Activated naive CD4-positive, alpha-beta T cell treated with Interleukin-2 at 50 U/mL for 16 hours (primary cell): ENCODE data around the gene PEX11B.

Source experiments
- DNase-seq: peaks from one replicate; pipeline ENCODE4 v3.0.0-alpha.2; 2020

PEX11B gene

DNA sequence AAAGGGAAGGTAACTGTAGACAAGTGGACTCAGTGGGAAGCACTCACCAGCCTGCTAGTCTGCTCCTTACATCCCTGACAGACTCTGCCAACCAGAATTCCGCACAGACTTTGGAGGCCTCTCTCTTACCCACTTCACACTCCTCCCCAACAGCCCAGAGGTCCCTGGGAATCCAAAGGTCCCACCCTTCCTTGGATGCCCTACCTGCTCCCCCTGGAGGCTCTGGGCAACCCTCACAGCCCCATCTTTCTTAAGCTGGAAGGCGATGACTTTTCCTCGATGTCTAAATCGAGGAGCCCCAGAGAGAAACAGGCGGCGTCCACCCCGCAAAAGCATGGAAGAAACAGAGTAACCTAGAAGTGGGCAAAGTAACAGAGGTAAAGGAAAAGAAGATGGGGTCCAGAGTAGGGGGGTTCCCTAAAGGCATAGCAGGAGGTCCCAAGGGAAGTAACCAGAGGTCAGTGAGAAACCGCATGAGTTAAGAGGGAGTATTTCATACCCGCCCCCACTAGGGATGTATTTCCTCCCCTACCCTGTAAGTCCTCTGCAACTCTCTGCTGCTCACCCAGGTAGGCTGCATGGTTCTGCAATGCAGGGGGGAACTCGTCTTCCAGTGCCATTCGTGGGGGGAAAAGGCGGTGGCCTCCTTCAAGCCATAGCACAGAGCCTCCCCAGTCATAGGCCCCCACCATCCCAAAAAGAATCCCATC, 17.1 kb downstream of the PEX11B start:
- no peak for DNase-seq

DNA sequence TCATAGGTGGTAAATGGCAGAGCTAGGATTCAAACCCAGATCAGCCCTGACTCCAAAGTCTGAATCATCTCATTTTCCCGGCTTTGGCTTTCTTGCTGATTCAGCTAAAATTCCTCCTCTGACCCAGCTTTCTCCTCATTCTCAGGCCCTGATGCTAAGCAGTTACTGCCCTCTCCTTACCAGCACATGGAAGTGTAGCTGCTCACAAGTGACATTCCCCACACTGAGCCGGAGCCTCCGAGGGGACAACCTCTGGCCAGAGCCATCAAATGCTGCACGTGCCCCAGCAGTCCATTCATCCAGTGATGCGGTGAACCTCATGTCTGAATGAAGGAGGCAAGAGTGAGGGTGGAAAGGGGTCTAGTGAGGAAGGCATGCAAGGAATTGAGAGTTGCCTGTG, 19.8 kb downstream of the PEX11B start:
- no peak for DNase-seq

DNA sequence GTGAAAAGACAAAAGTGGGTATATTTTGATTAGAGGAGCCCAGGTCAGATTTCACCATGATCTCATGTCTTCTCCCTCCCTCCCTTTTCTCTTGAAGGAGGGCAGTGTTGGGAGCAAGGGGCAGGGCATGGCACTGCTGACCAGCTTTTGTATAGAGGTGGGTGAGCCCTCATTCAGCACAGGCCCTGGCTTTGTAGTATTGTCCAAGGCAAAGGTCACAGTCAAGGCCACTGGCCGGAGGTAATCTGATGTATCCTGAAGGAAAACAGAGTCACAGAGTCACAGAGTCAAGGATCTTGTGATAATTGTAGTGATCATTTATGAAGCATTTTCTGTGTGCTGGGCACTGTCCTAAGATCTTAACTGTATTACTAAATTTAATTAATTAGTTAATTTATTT, 20.5 kb downstream of the PEX11B start:
- DNase-seq: no peak

DNA sequence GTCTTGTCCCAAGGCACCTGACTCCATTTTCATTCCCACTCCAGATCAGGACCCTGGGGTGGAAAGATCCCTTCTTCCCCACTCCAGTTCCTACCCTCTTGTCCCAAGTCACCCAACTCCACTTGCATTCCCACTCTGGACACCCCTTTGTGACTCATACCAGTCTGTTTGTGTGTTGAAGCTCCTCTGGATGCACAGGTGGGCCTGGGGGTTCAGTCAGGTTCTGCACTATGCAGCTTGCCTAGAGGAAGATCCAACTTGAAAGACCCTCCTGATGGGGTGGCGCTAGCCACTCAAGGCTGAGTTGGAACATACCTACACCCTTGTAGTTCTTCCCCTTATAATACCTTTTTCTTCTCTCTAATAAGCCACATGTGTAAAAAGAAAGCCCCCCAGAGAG, 23.0 kb downstream of the PEX11B start:
- DNase-seq: no peak

DNA sequence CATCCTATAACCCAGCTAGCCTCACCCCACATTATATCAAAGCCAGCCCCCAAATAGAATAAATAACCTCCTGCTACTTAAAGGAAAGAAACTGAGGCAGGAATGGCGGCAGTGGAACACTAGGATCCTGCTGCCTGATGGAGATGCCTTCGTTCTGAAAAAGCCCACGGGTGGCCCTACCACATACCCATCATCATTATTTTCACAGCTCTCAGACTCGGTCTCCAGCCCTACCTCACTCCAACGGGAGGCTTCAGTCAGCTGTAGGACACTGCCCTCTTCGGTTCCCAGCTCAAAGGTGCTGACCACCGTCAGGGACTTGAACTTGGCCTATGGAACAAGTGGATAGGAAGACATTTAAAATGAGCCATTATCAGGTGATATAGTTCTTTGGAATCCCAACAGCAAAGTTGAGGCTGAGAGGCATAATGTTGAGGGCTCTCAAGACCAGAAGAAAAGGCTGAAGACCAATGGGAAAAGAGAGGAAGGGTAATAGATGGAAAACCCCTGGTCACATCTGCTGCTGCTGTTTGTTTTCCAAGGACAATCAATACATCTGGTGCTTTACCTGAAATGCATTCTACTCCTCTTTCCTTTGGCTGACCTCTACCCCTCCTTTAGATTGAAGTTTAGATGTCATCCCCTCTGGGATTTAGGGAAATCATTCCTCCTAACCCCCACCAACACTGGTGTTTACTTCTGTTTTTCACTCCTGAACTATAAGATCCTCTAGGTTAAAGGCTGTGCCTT, 25.0 kb downstream of the PEX11B start:
- DNase-seq: no peak

DNA sequence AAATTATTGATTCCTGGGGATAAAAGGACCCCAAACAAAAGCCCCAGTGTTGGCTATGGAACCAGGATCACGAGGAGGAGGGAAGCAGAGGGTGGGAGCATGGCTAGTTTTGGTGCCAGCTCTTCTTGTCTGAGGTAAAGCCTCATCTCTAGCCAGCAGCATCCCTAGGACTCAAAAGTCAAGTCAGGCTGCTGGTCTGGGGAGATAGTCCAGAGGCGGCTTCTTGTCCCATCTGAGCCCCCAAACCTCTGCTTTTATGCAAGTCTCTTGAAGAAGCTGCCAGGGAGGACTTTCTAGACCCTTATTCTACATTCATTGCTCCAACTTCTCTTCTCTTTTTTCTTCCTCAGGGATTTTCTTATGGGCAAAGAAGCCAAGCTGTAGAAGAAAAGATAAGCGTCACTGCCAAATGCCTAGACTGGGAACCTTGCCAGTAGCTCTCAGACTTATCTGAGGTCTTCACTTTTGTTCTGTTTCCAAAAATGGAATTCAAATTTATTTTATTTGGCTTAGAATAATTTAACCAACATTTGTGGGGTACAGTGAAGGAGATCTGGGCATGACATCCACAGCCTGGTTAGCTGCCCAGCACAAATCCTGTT, 25.9 kb downstream of the PEX11B start:
- DNase-seq: no peak

DNA sequence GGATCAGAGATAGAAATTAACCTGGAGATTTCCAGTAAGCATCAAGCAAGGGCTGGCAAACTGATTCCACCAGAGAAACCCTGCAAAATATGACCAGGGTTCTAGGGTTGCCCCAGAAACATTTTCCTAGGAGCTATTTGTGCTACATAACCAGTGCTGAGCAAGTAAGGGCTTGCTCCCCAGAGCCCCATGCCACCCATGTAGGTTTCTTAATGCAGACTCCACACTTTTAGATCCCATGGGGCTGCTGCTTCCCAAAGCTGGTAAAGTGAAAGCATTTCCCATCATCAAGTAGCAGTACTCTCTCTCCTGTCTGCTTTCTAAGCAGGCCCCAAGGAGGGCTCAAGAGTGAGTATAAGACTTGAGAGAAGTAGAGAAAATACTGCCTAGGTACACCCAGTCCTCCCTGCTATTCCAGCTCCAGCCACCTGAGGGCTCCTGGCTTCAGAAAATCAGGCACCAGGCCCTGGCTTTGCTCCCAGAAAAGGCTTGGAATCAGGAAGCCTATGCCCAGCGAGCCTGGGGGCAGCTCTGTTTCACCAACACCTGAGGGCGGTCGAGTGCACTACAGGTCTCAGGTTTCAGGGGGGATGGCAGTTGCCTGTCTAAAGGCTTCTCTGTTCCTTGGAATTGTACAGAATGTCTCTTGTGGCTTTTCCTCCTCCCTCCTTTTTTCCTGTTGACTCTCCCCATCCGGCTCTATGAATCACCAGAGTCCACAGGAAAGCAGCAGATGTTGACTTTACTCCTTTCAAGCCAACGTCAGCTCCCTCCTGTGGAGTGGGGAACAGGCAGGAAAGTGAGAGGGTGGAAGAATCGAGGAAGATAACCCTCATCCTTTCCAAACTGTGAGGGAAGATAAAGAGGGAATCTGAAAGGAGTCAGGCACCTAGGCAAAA, 26.7 kb downstream of the PEX11B start:
- DNase-seq: peak; percentile 57

DNA sequence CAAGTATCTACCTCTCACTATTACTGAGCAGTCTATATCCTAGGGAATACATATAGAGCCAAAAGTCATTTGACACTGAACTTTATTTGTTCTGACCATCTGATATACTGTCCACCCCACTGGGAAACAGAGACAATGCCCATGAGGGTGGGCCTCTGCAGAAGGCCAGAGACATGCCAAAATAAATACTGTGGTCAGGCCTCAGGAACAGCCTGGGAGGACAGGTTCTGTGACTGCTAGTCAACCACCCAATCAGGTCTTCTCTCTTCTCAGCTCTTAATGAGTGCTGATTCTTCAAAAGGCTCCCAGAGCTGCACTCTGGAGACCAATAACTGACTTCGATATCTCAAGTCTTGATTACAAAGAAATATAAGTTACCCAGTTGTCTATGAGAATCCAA, 27.4 kb downstream of the PEX11B start:
- DNase-seq: no peak

DNA sequence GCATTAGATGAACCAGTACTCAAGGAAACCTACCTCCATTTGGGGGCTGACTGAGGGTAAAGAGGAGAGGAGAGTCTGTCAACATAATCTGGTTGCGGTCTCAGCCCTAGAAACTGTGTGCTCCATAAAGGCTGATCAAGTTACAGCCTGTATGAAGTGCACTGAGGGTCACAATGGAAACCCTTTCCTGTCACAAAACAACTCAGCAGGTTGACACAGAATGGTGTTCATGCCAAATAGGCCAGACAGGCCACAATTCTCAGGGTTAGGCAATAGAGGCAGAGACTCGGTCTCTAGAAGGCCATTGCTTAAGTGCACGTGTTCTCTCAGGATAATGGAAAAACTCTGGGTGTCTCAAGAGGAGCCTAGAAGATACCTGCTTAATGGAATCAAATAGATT, 28.8 kb downstream of the PEX11B start:
- no peak for DNase-seq

DNA sequence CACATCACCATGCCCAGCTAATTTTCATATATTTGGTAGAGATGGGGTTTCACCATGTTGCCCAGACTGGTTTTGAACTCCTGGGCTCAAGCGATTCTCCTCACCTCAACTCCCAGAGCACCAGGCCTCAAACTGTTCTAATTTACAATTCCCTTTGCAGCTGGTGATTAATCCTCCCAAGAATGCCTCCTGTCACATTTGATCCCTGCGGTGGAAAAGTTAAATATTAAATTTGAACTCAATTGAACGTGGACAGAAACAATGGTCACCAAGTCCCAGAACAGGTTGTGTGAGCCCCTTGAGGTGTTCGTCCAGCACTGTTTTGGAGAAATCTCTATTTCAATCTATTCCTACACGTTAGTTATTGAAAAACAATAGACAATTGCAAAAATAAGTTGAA, 30.9 kb downstream of the PEX11B start:
- no peak for DNase-seq

DNA sequence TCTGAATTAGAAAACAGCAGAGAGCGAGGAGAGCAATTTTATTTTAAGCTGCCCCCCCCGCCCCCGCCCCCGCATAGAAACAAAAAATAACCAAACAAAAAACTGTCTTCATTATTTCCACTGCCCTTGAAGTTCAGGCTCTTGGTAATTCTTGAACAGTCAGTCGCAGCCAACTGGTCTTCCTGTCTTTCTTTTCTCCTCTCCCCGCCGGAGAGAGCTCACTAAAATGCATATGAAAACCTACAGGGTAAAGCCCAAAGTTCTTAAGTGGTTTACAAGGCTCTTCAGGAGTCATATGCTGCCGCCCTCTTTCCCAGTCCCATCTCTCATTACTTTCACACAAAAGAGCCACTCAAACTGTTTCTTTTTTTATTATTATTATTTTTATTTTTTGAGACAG, 31.7 kb downstream of the PEX11B start:
- DNase-seq: no peak

DNA sequence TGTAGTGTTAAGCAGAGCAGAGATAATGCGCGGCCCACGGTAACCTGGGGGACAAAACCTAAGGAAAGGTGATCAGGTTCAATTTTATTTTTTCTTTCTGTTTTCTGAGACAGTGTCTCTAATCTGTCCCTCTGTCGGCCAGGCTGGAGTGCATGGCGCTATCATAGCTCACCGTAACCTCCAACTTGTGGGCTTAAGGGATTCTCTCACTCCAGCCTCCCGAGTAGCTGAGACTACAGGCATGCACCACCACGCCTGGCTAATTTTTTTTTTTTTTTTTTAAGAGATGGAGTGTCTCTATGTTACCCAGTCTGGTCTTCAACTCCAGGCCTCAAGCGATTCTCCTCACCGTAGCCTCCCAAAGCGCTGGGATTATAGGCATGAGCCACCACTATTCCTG, 32.1 kb downstream of the PEX11B start:
- DNase-seq: no peak

DNA sequence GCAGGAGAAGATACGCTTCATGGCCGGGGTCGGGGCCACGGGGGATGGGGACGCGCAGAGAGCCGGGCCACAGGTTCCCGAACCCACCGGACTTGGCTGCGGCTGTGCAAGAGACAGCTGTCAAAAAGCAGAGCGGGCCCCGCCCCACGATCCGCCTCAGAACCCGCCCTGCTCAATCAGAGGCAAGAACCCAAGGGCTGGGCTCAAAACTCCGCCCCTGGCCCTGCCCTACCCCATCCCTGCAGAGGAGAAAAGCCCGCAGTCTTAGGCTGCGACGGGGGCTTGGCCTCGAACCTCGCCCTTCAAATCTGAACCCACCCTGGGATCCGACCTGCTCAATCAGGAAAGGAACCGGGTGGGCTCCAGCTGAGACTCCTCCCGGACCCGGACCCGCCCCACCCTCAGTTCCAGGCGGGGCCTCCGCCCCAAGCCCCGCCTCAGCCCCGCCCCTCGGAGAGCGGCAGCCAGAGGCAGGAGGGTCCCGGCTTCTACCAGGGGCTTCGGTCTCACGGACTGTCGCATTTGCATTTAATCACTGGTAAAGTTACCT, 32.7 kb downstream of the PEX11B start, which contains the start of gene ANKRD35:
TSS of gene ANKRD35 (minus strand) at position 129 of the 550 bp plus-strand sequence. CDS start at position 21, 108 bp downstream.
- DNase-seq: peak; percentile 92

DNA sequence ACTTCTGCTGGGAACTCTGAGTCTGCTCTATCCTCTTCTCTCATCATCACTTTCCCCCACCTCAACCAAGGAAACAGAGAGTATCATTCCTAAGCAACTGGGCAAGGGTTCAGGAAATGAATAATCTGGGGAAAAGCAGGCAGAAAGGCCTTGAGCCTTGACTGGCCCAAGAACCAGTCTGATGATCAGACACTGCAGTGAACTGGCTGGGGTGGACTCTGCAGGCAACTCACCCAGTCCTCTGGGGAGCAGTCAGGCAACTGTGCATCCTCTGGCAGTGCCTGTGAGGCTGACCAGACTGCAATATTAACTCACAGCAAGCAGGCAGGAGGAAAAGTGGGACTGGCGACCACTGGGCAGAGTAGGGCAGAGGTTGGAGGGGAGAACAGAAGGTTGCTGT, 33.8 kb downstream of the PEX11B start:
- no peak for DNase-seq

DNA sequence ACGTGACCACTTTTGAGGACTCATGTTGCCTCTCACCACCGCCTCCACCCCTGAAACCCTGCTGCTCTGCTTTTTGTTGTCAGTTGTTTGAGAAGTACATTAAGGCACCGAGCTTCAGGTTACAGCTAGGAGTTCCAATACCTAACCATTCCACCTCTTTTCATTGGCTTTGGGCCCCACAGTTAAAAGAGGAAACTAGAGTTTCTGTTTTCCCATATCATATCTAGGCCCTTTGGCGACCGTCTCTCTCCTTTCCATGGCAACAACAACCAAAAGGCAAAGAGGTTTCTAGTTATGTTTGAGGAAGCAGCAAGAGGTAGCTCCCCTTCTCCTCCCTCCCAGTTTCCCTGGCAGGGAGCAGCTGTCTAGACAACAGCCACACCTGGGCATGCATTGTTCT, 38.7 kb downstream of the PEX11B start:
- no peak for DNase-seq

DNA sequence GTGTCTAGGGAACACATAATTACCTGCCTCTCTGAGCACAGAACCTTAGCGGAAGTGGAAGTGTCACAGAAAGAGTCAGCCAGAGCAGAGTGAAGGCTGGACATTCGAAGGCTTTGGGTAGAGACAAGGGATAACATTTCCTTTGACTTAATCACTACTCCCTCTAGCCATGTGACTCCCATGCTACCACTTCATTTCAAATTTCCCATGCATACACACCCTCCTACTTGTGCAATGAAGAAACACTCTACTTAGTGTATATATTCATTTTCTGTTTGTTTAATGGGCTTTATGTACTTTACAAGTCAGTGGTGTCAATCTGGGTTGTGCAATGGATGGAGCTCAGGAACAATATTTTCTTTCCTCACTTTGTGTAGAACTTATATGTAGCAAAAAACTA, 39.8 kb downstream of the PEX11B start:
- DNase-seq: no peak

DNA sequence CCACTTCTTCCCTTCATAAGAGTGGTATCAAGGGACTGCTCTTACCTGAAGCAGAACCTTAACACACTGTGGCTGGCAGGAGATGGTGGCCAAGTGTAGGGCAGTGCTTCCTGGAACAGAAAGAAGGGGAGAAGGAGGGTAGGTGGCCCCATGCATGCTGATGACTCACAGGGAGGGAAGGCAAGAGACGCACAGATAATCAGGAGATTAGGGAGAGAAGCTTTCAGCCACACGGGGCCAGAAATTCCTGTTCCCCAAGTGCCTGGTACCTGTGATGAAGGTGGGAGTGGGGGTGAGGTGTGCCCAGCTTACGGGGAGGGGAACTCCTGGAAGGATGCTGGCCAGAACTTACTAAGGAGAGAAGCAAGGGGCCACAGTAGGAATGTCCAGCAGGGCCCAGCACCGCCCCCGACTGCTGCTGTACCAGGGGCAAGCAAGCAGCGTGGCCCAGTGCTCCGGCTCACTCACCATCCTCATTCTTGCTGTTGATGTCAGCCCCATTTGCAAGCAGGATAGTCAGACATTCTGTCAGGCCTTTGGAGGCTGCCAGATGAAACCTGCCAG, 40.5 kb downstream of the PEX11B start:
- DNase-seq: no peak

DNA sequence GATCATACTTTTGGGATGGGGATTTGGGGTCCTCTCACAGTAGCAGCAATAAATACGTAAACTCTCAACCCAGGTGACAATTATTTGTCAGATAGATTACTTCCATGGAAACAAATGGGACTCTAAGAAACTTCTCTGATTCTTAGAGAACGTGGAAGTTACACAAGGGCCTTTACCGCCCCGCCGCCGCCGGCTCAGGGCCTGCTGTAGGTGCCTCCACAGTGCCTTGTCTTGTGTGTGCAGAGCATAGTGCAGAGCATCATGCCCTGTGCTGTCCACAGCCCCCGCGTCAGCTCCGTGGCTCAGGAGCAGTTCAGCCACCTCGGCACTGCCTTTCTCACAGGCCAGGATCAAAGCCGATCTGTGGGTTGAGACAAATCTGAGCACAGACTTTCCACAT, 43.9 kb downstream of the PEX11B start:
- DNase-seq: no peak

DNA sequence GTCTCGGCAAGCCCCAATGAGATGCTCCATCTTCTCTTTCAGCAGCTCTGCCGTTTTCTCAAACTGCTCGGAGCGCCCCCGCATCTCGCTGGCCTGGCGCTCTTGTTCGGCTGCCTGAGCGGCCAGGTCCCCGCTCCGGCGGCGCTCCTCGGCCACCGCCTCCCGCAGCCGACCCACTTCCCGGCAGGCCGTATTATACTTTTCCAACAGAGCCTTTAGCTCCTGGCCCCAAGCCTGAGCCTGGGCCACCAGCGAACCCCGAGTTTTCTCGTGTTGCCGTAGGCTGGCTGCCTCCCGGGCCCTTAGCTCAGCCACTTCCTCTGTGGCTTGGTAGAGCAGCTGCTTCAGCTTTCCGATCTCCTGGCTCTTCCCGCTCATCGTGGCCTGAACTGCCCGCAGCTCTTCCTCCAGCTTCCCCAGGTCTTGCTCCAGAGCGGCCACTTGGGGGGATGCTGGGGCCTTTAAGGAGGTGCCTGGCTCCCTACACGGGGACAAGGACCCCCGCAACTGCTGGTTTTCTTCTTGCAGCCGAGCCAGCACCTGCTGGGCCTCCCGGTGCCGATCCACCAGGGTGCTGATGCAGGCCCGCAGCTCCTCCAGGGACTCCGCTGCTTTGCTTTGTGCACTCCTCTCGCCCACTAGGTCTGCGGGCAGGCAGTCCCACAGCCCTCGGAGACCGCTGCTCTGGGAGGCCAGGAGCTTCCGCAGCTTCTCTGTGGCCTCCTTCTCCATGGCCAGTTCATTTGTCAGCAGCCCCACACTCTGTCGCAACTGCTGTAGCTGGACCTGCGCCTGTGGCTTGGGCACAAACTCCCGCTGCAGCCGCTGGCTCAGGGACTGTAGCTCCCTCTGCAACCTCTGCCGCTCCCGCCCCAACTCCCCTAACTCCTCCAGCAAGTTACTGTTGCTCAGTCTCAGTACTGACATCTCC, 46.3 kb downstream of the PEX11B start:
- peak; percentile 37 for DNase-seq

DNA sequence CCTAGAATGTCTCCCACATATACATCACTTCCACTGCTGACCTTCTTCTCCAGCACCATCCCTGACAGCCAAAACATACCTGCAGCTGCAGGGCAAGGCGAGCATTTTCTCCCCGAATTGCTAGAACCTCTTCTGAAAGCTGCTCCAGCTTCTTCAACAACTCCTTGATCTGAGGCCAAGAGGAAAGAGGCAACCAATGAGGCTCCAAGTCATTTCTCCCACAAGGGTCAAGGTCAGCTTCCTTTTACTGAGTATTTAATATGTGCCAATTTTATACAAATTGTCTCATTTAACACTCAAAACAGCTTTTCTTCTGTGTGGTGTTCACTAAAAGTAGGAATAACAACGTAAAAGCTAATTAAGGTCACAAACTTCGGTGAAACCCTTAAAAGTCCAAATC, 50.3 kb downstream of the PEX11B start:
- DNase-seq: no peak

DNA sequence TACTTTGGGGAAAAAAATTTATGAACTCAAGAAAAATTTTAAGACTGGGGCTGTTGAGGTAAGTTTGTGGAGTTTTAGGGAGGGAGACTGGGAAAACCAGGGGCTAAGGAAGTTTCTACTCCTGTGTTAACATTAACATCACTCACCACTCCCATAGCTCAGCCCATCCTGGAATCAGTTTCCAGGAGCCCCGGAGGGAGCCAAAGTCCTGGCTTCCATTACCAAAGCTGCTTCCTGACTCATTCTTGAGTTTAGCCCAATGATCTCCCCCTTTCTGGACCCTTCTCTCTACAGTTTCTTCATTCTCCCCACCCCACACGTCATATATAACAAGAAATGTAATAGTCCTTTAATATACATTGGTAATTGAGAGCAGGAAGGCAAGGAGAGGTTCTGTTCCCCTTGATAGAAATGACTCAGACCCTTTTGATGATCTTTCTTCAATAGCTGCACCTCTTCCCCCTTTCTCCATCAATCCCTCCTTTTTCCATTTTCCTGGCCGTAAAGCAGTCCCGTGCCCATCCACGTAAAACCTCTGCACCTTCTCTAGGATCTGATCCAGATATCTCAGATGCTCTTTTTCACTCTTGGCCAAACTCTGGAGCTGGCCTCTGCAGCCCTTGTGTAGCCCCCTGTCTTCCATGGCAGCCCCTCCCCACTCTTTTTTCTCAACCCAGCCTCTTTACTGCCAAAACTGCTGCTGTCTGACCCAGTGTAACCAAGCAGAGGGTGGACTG, 55.1 kb downstream of the PEX11B start:
- DNase-seq: no peak
